ENCODE results near the gene HPCAL1. TPM values are rescaled to one million over a fixed set of nuclear protein-coding genes. Genes with fewer than 3 reads are reported as not detected.
A peak's percentile ranks its signal among the peaks of the same experiment; 100 is the strongest.

HPCAL1 gene
- total and polyA plus RNA-seq, 2 of the 4 experiments (the other 2 are of a cell fraction), result 8.2 to 33.7 TPM

- no peaks in the 10 kb centered on the region for H3K27me3 ChIP-seq (ENCODE audit: control insufficient read depth, insufficient read depth, low read length)
- H2AK5ac ChIP-seq (ENCODE audit: low read depth, low read length), result no peak overlapping the region
- no peaks in the 10 kb centered on the region for H3K9me3 ChIP-seq (ENCODE audit: control insufficient read depth, insufficient read depth, low read length)
These were observed 124.9 kb downstream of the HPCAL1 start for GRCh38 chr2:10427618-10427949.

More at GRCh38 chr2:10427618-10427949, 124.9 kb downstream of the HPCAL1 start:
- ChIA-PET CTCF (no interaction called here), POLR2A (ENCODE audit: unreplicated experiment) (no interaction called here)
- no peak overlapping the region for H4K8ac ChIP-seq (ENCODE audit: low read depth in 2 of 2, low read length in 2 of 2)
- no peak overlapping the region for H4K5ac ChIP-seq (ENCODE audit: low read depth, low read length)
- no peak overlapping the region for H3K23ac ChIP-seq (ENCODE audit: low read depth, low read length)
- H2BK15ac ChIP-seq (ENCODE audit: low read depth, low read length), result no peak overlapping the region
- H4K91ac ChIP-seq (ENCODE audit: insufficient read depth, low read depth, low read length), result no peak overlapping the region
- no peak overlapping the region for H2BK20ac ChIP-seq (ENCODE audit: low read depth, low read length)
- peak; percentile 19; the same call in 1 of the 2 replicates for ATAC-seq (ENCODE audit: low read depth)
- no peak overlapping the region for H3K18ac ChIP-seq (ENCODE audit: low read depth, low read length)
- H3K79me1 ChIP-seq (ENCODE audit: low read depth in 1 of 2, low read length in 2 of 2), result no peaks in the 10 kb centered on the region
- H3K9ac ChIP-seq (ENCODE audit: low read depth, low read length), result no peak overlapping the region
- H2AFZ ChIP-seq (replicated peaks; ENCODE audit: low read length, poor library complexity), result peak overlapping the region; percentile 24
- no peak overlapping the region for H3K56ac ChIP-seq (ENCODE audit: extremely low read depth, insufficient read depth, low read length)
- no peak overlapping the region for H2BK5ac ChIP-seq (ENCODE audit: low read depth, low read length, poor library complexity, severe bottlenecking)
- H2AK9ac ChIP-seq (replicated peaks; ENCODE audit: low read depth, low read length, poor library complexity), result no peak overlapping the region
- H3K36me3 ChIP-seq (ENCODE audit: control insufficient read depth, insufficient read depth, low read length), result peaks cover 4% of the 10 kb centered on the region; the same call in 1 of the 2 replicates
- DNase-seq, result no peak
- dilution Hi-C loops (cut with HindIII; ENCODE audit: low sequenced_read_pairs, unreplicated experiment), result no loop called here
- no peak overlapping the region for H3K27ac ChIP-seq (ENCODE audit: insufficient read depth, low read length)
- peaks cover 7% of the 10 kb centered on the region; the same call in 1 of the 2 replicates for H3K4me1 ChIP-seq (ENCODE audit: control insufficient read depth, insufficient read depth, low read length)
- no peak overlapping the region; the same call in 1 of the 2 replicates for H3K4me2 ChIP-seq (ENCODE audit: low read depth, low read length)
- no TSS peak for BruUV-seq (replicated peaks)
- TF ChIP-seq, protein P1, sequence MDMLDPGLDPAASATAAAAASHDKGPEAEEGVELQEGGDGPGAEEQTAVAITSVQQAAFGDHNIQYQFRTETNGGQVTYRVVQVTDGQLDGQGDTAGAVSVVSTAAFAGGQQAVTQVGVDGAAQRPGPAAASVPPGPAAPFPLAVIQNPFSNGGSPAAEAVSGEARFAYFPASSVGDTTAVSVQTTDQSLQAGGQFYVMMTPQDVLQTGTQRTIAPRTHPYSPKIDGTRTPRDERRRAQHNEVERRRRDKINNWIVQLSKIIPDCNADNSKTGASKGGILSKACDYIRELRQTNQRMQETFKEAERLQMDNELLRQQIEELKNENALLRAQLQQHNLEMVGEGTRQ (IDR thresholded peaks at IDR 0.05; ENCODE audit: low read depth, low read length), result no peak
- TF ChIP-seq SMC3 (IDR thresholded peaks at IDR 0.05; ENCODE audit: low read depth, low read length) (no peak), BHLHE40 (IDR thresholded peaks at IDR 0.05; ENCODE audit: low read depth, low read length) (no peak), MAZ (IDR thresholded peaks at IDR 0.05; ENCODE audit: borderline replicate concordance, low read depth, low read length) (no peak), NFE2L2 (IDR thresholded peaks at IDR 0.05; ENCODE audit: low read depth, low read length) (no peak), ELK1 (IDR thresholded peaks at IDR 0.05; ENCODE audit: borderline replicate concordance, low read depth, low read length) (no peak), CEBPB (IDR thresholded peaks at IDR 0.05; ENCODE audit: low read depth, low read length) (no peak), RAD21 (IDR thresholded peaks at IDR 0.05; ENCODE audit: low read length) (no peak), POLR2A (IDR thresholded peaks at IDR 0.05; ENCODE audit: low read depth, low read length) (no peak), FOS (IDR thresholded peaks at IDR 0.05; ENCODE audit: low read depth, low read length) (no peak), MXI1 (IDR thresholded peaks at IDR 0.05; ENCODE audit: borderline replicate concordance, low read depth, low read length) (no peak), RFX5 (IDR thresholded peaks at IDR 0.05; ENCODE audit: low read depth, low read length) (no peak), MAFK (IDR thresholded peaks at IDR 0.05; ENCODE audit: low read depth, low read length) (no peak), CHD1 (IDR thresholded peaks at IDR 0.05; ENCODE audit: low read depth, low read length) (no peak), RCOR1 (IDR thresholded peaks at IDR 0.05; ENCODE audit: insufficient replicate concordance, low read length) (no peak)
- TF ChIP-seq, protein P2, sequence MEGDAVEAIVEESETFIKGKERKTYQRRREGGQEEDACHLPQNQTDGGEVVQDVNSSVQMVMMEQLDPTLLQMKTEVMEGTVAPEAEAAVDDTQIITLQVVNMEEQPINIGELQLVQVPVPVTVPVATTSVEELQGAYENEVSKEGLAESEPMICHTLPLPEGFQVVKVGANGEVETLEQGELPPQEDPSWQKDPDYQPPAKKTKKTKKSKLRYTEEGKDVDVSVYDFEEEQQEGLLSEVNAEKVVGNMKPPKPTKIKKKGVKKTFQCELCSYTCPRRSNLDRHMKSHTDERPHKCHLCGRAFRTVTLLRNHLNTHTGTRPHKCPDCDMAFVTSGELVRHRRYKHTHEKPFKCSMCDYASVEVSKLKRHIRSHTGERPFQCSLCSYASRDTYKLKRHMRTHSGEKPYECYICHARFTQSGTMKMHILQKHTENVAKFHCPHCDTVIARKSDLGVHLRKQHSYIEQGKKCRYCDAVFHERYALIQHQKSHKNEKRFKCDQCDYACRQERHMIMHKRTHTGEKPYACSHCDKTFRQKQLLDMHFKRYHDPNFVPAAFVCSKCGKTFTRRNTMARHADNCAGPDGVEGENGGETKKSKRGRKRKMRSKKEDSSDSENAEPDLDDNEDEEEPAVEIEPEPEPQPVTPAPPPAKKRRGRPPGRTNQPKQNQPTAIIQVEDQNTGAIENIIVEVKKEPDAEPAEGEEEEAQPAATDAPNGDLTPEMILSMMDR (conservative IDR thresholded peaks at IDR 0.05; ENCODE audit: low read depth, low read length), result no peak
- no peaks in the 10 kb centered on the region for H3K9me1 ChIP-seq (ENCODE audit: insufficient read depth, low read length)
- in situ Hi-C loops (cut with MboI; ENCODE audit: low sequenced_read_pairs), result loop anchor here (10.0 kb wide), 1 partner anchor 623 kb away; no protein-coding TSS in a partner anchor
- H2BK120ac ChIP-seq (ENCODE audit: low read depth, low read length), result no peak overlapping the region
- intact Hi-C loops (cut with micrococcal nuclease), result no loop called here
- 0 out of 2 replicates have a peak, but pooled peaks cover 4% of the 10 kb centered on the region for H4K20me1 ChIP-seq (ENCODE audit: insufficient read depth, low read length)
- WGBS, 2 experiments (ENCODE audit: extremely low coverage in 2 of 2, insufficient read length in 1 of 2), result 14% methylated on average over 10 of the region's 17 CpGs; no CpG with 5 or more reads in 1 of the 2 experiments
- no peak overlapping the region for H3K14ac ChIP-seq (replicated peaks; ENCODE audit: low read depth, low read length)
- 0 out of 2 replicates have a peak overlapping the region, but pooled peaks have one; percentile 2 for H3K4ac ChIP-seq (ENCODE audit: low read depth, low read length)
- H3K4me3 ChIP-seq (ENCODE audit: insufficient read depth, low read depth, low read length), result no peak overlapping the region
